GM13976 (cell line): ENCODE data around the gene CDC14A.

Experiments
- DNase-seq: peaks from one replicate; pipeline ENCODE4 v3.0.0; 2012; ENCODE audit warnings: low spot score
- CTCF ChIP-seq: IDR thresholded peaks from 2 replicates; pipeline ENCODE4 v1.5.1; 2012; ENCODE audit warnings: borderline replicate concordance, mild to moderate bottlenecking; ENCODE audit not compliant: insufficient read depth; ENCODE audit errors: extremely low read depth, missing control alignments, control extremely low read depth
- in situ Hi-C: fragments of 300-500 bp; cut with MboI; formaldehyde crosslinking; loops from one replicate; pipeline ENCODE4 v1.12.0; 2022; ENCODE audit warnings: low sequenced_read_pairs, mixed read lengths, inconsistent platforms; ENCODE audit not compliant: unreplicated experiment

The CDC14A gene

GRCh38 chr1:100474834-100475233, 122.5 kb downstream of the CDC14A start:
- in situ Hi-C loops = no loop called here
- TF ChIP-seq CTCF = no peak
- no peak for DNase-seq

- in situ Hi-C loops = no loop called here
- TF ChIP-seq CTCF = no peak
These were observed 124.5 kb downstream of the CDC14A start for GRCh38 chr1:100476735-100477290.

GRCh38 chr1:100478816-100479215, 126.5 kb downstream of the CDC14A start:
- no peak for DNase-seq
- no peak for TF ChIP-seq CTCF
- in situ Hi-C loops = no loop called here

More at GRCh38 chr1:100476735-100477290, 124.5 kb downstream of the CDC14A start:
- DNase-seq = no peak

GRCh38 chr1:100479620-100480338, 127.5 kb downstream of the CDC14A start:
- in situ Hi-C loops = no loop called here
- DNase-seq = no peak
- no peak for TF ChIP-seq CTCF

- no peak for TF ChIP-seq CTCF
- in situ Hi-C loops = no loop called here
- DNase-seq = no peak
These were observed 129.0 kb downstream of the CDC14A start for GRCh38 chr1:100481303-100481702.

GRCh38 chr1:100482167-100482566, 129.9 kb downstream of the CDC14A start:
- no peak for TF ChIP-seq CTCF
- DNase-seq = no peak
- in situ Hi-C loops = no loop called here
